Measurements from ENCODE around the gene SELENOP. TPM values are rescaled to one million over a fixed set of nuclear protein-coding genes. Genes with fewer than 3 reads are reported as not detected.
"Not testable (repeated sequence)": the region's sequence is repeated elsewhere in the genome, so short reads cannot be mapped to it uniquely, and the experiment has no call there.

Gene SELENOP
- total and polyA plus RNA-seq, 9 donors = 99.1 to 268 (median 122) TPM

GRCh38 chr5:42830924-42831323 is 19.2 kb upstream of the SELENOP start:
- Histone ChIP-seq H3K27ac (ENCODE audit: low read length) (no peak overlapping the region), H3K27me3 (ENCODE audit: control insufficient read depth, insufficient read depth, low read length) (no peaks in the 10 kb centered on the region), H3K9me3 (replicated peaks; ENCODE audit: control insufficient read depth, low read depth, low read length) (no peaks in the 10 kb centered on the region), H3K4me3 (ENCODE audit: low read length) (no peak overlapping the region), H3K36me3 (ENCODE audit: control insufficient read depth, insufficient read depth, low read length) (no peaks in the 10 kb centered on the region), H3K4me1 (ENCODE audit: control insufficient read depth, insufficient read depth, low read length) (no peaks in the 10 kb centered on the region)
- WGBS (ENCODE audit: insufficient coverage) = 89% methylated on average over 1 of the region's 2 CpGs
- no peak for DNase-seq

GRCh38 chr5:42828671-42829070 is 17.0 kb upstream of the SELENOP start:
- peak; percentile 78 for DNase-seq
- 0% methylated on average over 1 of the region's 2 CpGs for WGBS (ENCODE audit: insufficient coverage)
- H3K4me3 ChIP-seq (ENCODE audit: low read length) = no peak overlapping the region
- no peaks in the 10 kb centered on the region for H3K27me3 ChIP-seq (ENCODE audit: control insufficient read depth, insufficient read depth, low read length)
- H3K36me3 ChIP-seq (ENCODE audit: control insufficient read depth, insufficient read depth, low read length) = no peaks in the 10 kb centered on the region
- H3K27ac ChIP-seq (ENCODE audit: low read length) = peak overlapping the region; percentile 13
- no peaks in the 10 kb centered on the region for H3K4me1 ChIP-seq (ENCODE audit: control insufficient read depth, insufficient read depth, low read length)
- H3K9me3 ChIP-seq (replicated peaks; ENCODE audit: control insufficient read depth, low read depth, low read length) = no peaks in the 10 kb centered on the region

GRCh38 chr5:42826757-42827515 is 15.2 kb upstream of the SELENOP start:
- no peak for DNase-seq
- no peak overlapping the region for H3K27ac ChIP-seq (ENCODE audit: low read length)
- no CpG with 5 or more reads among the region's 2 CpGs for WGBS (ENCODE audit: insufficient coverage)
- H3K4me1 ChIP-seq (ENCODE audit: control insufficient read depth, insufficient read depth, low read length) = no peaks in the 10 kb centered on the region
- no peaks in the 10 kb centered on the region for H3K27me3 ChIP-seq (ENCODE audit: control insufficient read depth, insufficient read depth, low read length)
- H3K9me3 ChIP-seq (replicated peaks; ENCODE audit: control insufficient read depth, low read depth, low read length) = no peaks in the 10 kb centered on the region
- no peak overlapping the region for H3K4me3 ChIP-seq (ENCODE audit: low read length)
- H3K36me3 ChIP-seq (ENCODE audit: control insufficient read depth, insufficient read depth, low read length) = no peaks in the 10 kb centered on the region

- Histone ChIP-seq H3K27ac (ENCODE audit: low read length) (no peak overlapping the region), H3K27me3 (ENCODE audit: control insufficient read depth, insufficient read depth, low read length) (no peaks in the 10 kb centered on the region), H3K4me1 (ENCODE audit: control insufficient read depth, insufficient read depth, low read length) (no peaks in the 10 kb centered on the region), H3K9me3 (replicated peaks; ENCODE audit: control insufficient read depth, low read depth, low read length) (no peaks in the 10 kb centered on the region), H3K4me3 (ENCODE audit: low read length) (no peak overlapping the region), H3K36me3 (ENCODE audit: control insufficient read depth, insufficient read depth, low read length) (no peaks in the 10 kb centered on the region)
- 59% methylated on average over 3 of the region's 9 CpGs for whole genome bisulfite sequencing (ENCODE audit: insufficient coverage)
- DNase-seq = no peak
Observed at GRCh38 chr5:42825422-42826148, 13.9 kb upstream of the SELENOP start.

GRCh38 chr5:42824347-42824976 is 12.8 kb upstream of the SELENOP start:
- H3K4me3 ChIP-seq (ENCODE audit: low read length) = no peak overlapping the region
- no peaks in the 10 kb centered on the region for H3K9me3 ChIP-seq (replicated peaks; ENCODE audit: control insufficient read depth, low read depth, low read length)
- WGBS (ENCODE audit: insufficient coverage) = 92% methylated on average over 3 of the region's 7 CpGs
- no peaks in the 10 kb centered on the region for H3K27me3 ChIP-seq (ENCODE audit: control insufficient read depth, insufficient read depth, low read length)
- H3K36me3 ChIP-seq (ENCODE audit: control insufficient read depth, insufficient read depth, low read length) = no peaks in the 10 kb centered on the region
- no peaks in the 10 kb centered on the region for H3K4me1 ChIP-seq (ENCODE audit: control insufficient read depth, insufficient read depth, low read length)
- DNase-seq = no peak
- H3K27ac ChIP-seq (ENCODE audit: low read length) = no peak overlapping the region

- no peaks in the 10 kb centered on the region for H3K4me1 ChIP-seq (ENCODE audit: control insufficient read depth, insufficient read depth, low read length)
- H3K9me3 ChIP-seq (replicated peaks; ENCODE audit: control insufficient read depth, low read depth, low read length) = no peaks in the 10 kb centered on the region
- no CpG with 5 or more reads among the region's 2 CpGs for WGBS (ENCODE audit: insufficient coverage)
- H3K4me3 ChIP-seq (ENCODE audit: low read length) = no peak overlapping the region
- H3K36me3 ChIP-seq (ENCODE audit: control insufficient read depth, insufficient read depth, low read length) = no peaks in the 10 kb centered on the region
- H3K27ac ChIP-seq (ENCODE audit: low read length) = no peak overlapping the region
- no peak for DNase-seq
- H3K27me3 ChIP-seq (ENCODE audit: control insufficient read depth, insufficient read depth, low read length) = no peaks in the 10 kb centered on the region
Observed at GRCh38 chr5:42822548-42822947, 10.9 kb upstream of the SELENOP start.

GRCh38 chr5:42819745-42820144 is 8.1 kb upstream of the SELENOP start:
- H3K4me1 ChIP-seq (ENCODE audit: control insufficient read depth, insufficient read depth, low read length) = no peaks in the 10 kb centered on the region

GRCh38 chr5:42816546-42816945 is 4.9 kb upstream of the SELENOP start:
- WGBS (ENCODE audit: insufficient coverage) = no CpG with 5 or more reads among the region's 2 CpGs
- DNase-seq; H3K4me3 ChIP-seq (ENCODE audit: low read length); H3K27me3 ChIP-seq (ENCODE audit: control insufficient read depth, insufficient read depth, low read length); H3K9me3 ChIP-seq (replicated peaks; ENCODE audit: control insufficient read depth, low read depth, low read length); H3K4me1 ChIP-seq (ENCODE audit: control insufficient read depth, insufficient read depth, low read length); H3K36me3 ChIP-seq (ENCODE audit: control insufficient read depth, insufficient read depth, low read length); H3K27ac ChIP-seq (ENCODE audit: low read length): not testable (repeated sequence)

More at GRCh38 chr5:42819745-42820144, 8.1 kb upstream of the SELENOP start:
- no peaks in the 10 kb centered on the region for H3K27me3 ChIP-seq (ENCODE audit: control insufficient read depth, insufficient read depth, low read length)
- no peaks in the 10 kb centered on the region for H3K9me3 ChIP-seq (replicated peaks; ENCODE audit: control insufficient read depth, low read depth, low read length)
- H3K4me3 ChIP-seq (ENCODE audit: low read length) = no peak overlapping the region
- DNase-seq = no peak
- no peak overlapping the region for H3K27ac ChIP-seq (ENCODE audit: low read length)
- WGBS (ENCODE audit: insufficient coverage) = 80% methylated on average over 1 of the region's 2 CpGs
- H3K36me3 ChIP-seq (ENCODE audit: control insufficient read depth, insufficient read depth, low read length) = no peaks in the 10 kb centered on the region

- WGBS (ENCODE audit: insufficient coverage) = 50% methylated on average over 17 of the region's 19 CpGs
- Histone ChIP-seq H3K9me3 (replicated peaks; ENCODE audit: control insufficient read depth, low read depth, low read length) (no peaks in the 10 kb centered on the region), H3K27ac (ENCODE audit: low read length) (no peak overlapping the region), H3K36me3 (ENCODE audit: control insufficient read depth, insufficient read depth, low read length) (no peaks in the 10 kb centered on the region), H3K27me3 (ENCODE audit: control insufficient read depth, insufficient read depth, low read length) (no peaks in the 10 kb centered on the region), H3K4me3 (ENCODE audit: low read length) (no peak overlapping the region), H3K4me1 (ENCODE audit: control insufficient read depth, insufficient read depth, low read length) (no peaks in the 10 kb centered on the region)
- no peak for DNase-seq
Observed at GRCh38 chr5:42813533-42813932, 1.8 kb upstream of the SELENOP start.

- no peak for DNase-seq
- Histone ChIP-seq H3K27ac (ENCODE audit: low read length) (peak overlapping the region; percentile 75), H3K36me3 (ENCODE audit: control insufficient read depth, insufficient read depth, low read length) (no peaks in the 10 kb centered on the region), H3K4me3 (ENCODE audit: low read length) (no peak overlapping the region), H3K9me3 (replicated peaks; ENCODE audit: control insufficient read depth, low read depth, low read length) (no peaks in the 10 kb centered on the region), H3K27me3 (ENCODE audit: control insufficient read depth, insufficient read depth, low read length) (no peaks in the 10 kb centered on the region), H3K4me1 (ENCODE audit: control insufficient read depth, insufficient read depth, low read length) (no peaks in the 10 kb centered on the region)
- WGBS (ENCODE audit: insufficient coverage) = no CpG with 5 or more reads among the region's 2 CpGs
Observed at GRCh38 chr5:42812620-42813019, 928 bp upstream of the SELENOP start.
